ENCODE data around the gene PHETA1.

Gene PHETA1

GRCh38 chr12:111368291-111368787 is 556 bp downstream of the PHETA1 start:
- DNase-seq, result no peak
- ATAC-seq, result no peak

- ATAC-seq, result no peak
- no peak for DNase-seq
These were observed 1.2 kb downstream of the PHETA1 start for GRCh38 chr12:111367661-111368221.

GRCh38 chr12:111366583-111366982 is 2.3 kb downstream of the PHETA1 start:
- DNase-seq (no peak), ATAC-seq (no peak)

- ATAC-seq (no peak), DNase-seq (no peak)
These were observed 2.8 kb downstream of the PHETA1 start for GRCh38 chr12:111366075-111366474.

GRCh38 chr12:111363578-111363977 is 5.3 kb downstream of the PHETA1 start:
- DNase-seq (no peak), ATAC-seq (no peak)

- DNase-seq (no peak), ATAC-seq (no peak)
These were observed 6.0 kb downstream of the PHETA1 start for GRCh38 chr12:111362687-111363475.

GRCh38 chr12:111361717-111362576 is 6.9 kb downstream of the PHETA1 start:
- DNase-seq, result no peak
- ATAC-seq, result no peak

GRCh38 chr12:111361073-111361716 is 7.7 kb downstream of the PHETA1 start:
- DNase-seq (no peak), ATAC-seq (no peak)

GRCh38 chr12:111360325-111360930 is 8.5 kb downstream of the PHETA1 start:
- ATAC-seq (no peak), DNase-seq (no peak)

- DNase-seq (no peak), ATAC-seq (peak; percentile 34)
These were observed 9.0 kb downstream of the PHETA1 start for GRCh38 chr12:111359914-111360276.

GRCh38 chr12:111359231-111359913 is 9.5 kb downstream of the PHETA1 start:
- DNase-seq (peak; percentile 77), ATAC-seq (peak; percentile 92)

GRCh38 chr12:111355201-111355925 is 13.5 kb downstream of the PHETA1 start:
- DNase-seq (no peak), ATAC-seq (no peak)

GRCh38 chr12:111354511-111354910 is 14.4 kb downstream of the PHETA1 start:
- ATAC-seq, result no peak
- DNase-seq, result no peak

- ATAC-seq, result no peak
- DNase-seq, result no peak
These were observed 15.1 kb downstream of the PHETA1 start for GRCh38 chr12:111353603-111354295.

GRCh38 chr12:111353026-111353425 is 15.9 kb downstream of the PHETA1 start:
- DNase-seq (no peak), ATAC-seq (no peak)

GRCh38 chr12:111352296-111352993 is 16.4 kb downstream of the PHETA1 start:
- ATAC-seq, result peak; percentile 73
- DNase-seq, result no peak

- DNase-seq (no peak), ATAC-seq (no peak)
These were observed 17.9 kb downstream of the PHETA1 start for GRCh38 chr12:111351026-111351425.

GRCh38 chr12:111349748-111350520 is 19.0 kb downstream of the PHETA1 start:
- ATAC-seq (no peak), DNase-seq (no peak)
